ENCODE data around the gene STYX.

GRCh38 chr14:52716155-52716554 is 13.8 kb upstream of the STYX start:
- TF ChIP-seq EZH2phosphoT487 (IDR thresholded peaks at IDR 0.05; ENCODE audit: low read depth), result no peak
- no peak for TF ChIP-seq CTCF (IDR thresholded peaks at IDR 0.05; ENCODE audit: low read depth, low read length)

Measured in OCI-LY3 (cell line).